Ishikawa (cell line): Measurements from ENCODE around the gene VMO1.

Experiments
- EGR1 ChIP-seq: IDR thresholded peaks from 2 replicates; pipeline ENCODE4 v1.6.1; 2012
- TF ChIP-seq, protein P1 (sequence below): IDR thresholded peaks from 2 replicates; pipeline ENCODE4 v1.6.1; 2012

DNA sequence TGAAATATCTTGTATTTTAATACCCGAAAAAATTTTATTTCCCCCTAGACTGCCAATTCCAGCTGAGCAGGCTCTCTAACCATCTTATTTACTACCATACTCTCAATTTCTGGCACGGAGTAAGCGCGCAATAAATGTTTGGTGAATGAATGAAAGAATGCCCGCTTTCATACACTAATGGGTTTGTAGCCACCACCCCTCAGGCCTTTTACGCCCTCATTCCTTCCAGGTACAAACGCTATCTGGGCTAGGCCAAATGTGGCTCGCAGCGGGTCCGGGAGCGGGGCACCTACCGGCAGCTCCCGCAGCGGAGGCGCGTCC, 20.3 kb upstream of the VMO1 start:
- TF ChIP-seq, protein P1, sequence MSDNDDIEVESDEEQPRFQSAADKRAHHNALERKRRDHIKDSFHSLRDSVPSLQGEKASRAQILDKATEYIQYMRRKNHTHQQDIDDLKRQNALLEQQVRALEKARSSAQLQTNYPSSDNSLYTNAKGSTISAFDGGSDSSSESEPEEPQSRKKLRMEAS, result no peak
- TF ChIP-seq EGR1, result no peak
